K562 (cell line): ENCODE data around the gene TAF11L8. TPM values are rescaled to one million over a fixed set of nuclear protein-coding genes. Genes with fewer than 3 reads are reported as not detected.
A peak's percentile ranks its signal among the peaks of the same experiment; 100 is the strongest.

Experiments used
- ARNT ChIP-seq, 2 experiments: fragments of 450-650 bp; IDR thresholded peaks; 2 replicates each; pipeline ENCODE4 v1.6.1; 2016; ENCODE audit warnings: mild to moderate bottlenecking in 1 of 2
- CBFA2T3 ChIP-seq: fragments of 450-650 bp; IDR thresholded peaks from 2 replicates; pipeline ENCODE4 v1.6.1; 2017
- MYNN ChIP-seq, 2 experiments: sonication (generic); formaldehyde crosslinking in 1 of 2; IDR thresholded peaks; 2 replicates each; pipeline versions ENCODE4 v1.5.0 to v1.6.1; 2016 to 2020; ENCODE audit warnings: antibody characterized with exemption in 1 of 2, missing genetic modification reagents in 1 of 2
- PPARD ChIP-seq: fragments of 250-450 bp; sonication (Bioruptor Pico); IDR thresholded peaks from 2 replicates; pipeline ENCODE4 v1.8.0; 2022; ENCODE audit warnings: inconsistent platforms, mild to moderate bottlenecking, moderate library complexity
- RBFOX2 ChIP-seq: fragments of 200-400 bp; formaldehyde crosslinking; IDR thresholded peaks from 2 replicates; pipeline ENCODE4 v1.6.1; 2017; ENCODE audit warnings: low read depth, mild to moderate bottlenecking, low read length, moderate library complexity
- SIX5 ChIP-seq, 2 experiments: IDR thresholded peaks; 2 replicates each; pipeline ENCODE4 v1.6.1; 2011; ENCODE audit warnings: low read length in 2 of 2, borderline replicate concordance in 1 of 2, low read depth in 1 of 2, mild to moderate bottlenecking in 1 of 2, moderate library complexity in 1 of 2; ENCODE audit not compliant: insufficient read depth in 1 of 2
- TAF15 ChIP-seq: fragments of 200-400 bp; formaldehyde crosslinking; IDR thresholded peaks from 2 replicates; pipeline ENCODE4 v1.6.1; 2017; ENCODE audit warnings: mild to moderate bottlenecking, low read depth, low read length, moderate library complexity
- TAL1 ChIP-seq: fragments of 450-650 bp; IDR thresholded peaks from 2 replicates; pipeline ENCODE4 v1.6.1; 2016; ENCODE audit warnings: mild to moderate bottlenecking
- ZBTB8A ChIP-seq: fragments of 450-650 bp; IDR thresholded peaks from 2 replicates; pipeline ENCODE4 v1.6.1; 2018; ENCODE audit warnings: mild to moderate bottlenecking, moderate library complexity; ENCODE audit not compliant: partially characterized antibody
- ZNF311 ChIP-seq: fragments of 250-450 bp; sonication (Bioruptor Pico); IDR thresholded peaks from 2 replicates; pipeline ENCODE4 v1.4.0; 2020; ENCODE audit warnings: mild to moderate bottlenecking, moderate library complexity
- polyA plus RNA-seq, 8 experiments: library from polyadenylated mRNA; depleted of rRNA in 4 of 8; stranded (reverse) in 5 of 8; unstranded in 3 of 8; fragments of >200 nt; fragmentation: Nextera tagmentation in 2 of 8; fragmentation: Illumina TruSeq in 1 of 8; extraction: Ambion mirVana in 2 of 8; extraction: Trizol in 1 of 8; gene quantifications; 2 replicates each; pipeline versions ENCODE4 v1.2.1 to v1.2.3, GENCODE V29; 2011 to 2014; ENCODE audit warnings: inconsistent platforms in 1 of 8, missing spikeins in 1 of 8
- total RNA-seq, 7 experiments: library from RNA; depleted of rRNA in 6 of 7; stranded (reverse); fragments of >200 nt in 6 of 7; fragmentation: Illumina TruSeq in 2 of 7; extraction: Trizol in 2 of 7; gene quantifications; 2 replicates each; pipeline versions ENCODE4 v1.2.1 to v1.2.3, GENCODE V29; 2011 to 2021; ENCODE audit warnings: low replicate concordance in 1 of 7
- TF ChIP-seq, protein P1 (sequence below): IDR thresholded peaks from 2 replicates; pipeline ENCODE4 v1.6.1; 2011; ENCODE audit warnings: borderline replicate concordance, low read depth, mild to moderate bottlenecking, moderate library complexity, low read length; ENCODE audit not compliant: insufficient read depth, poor library complexity, severe bottlenecking
- TF ChIP-seq, protein P2 (sequence below): IDR thresholded peaks from 2 replicates; pipeline ENCODE4 v1.6.1; 2014; ENCODE audit warnings: antibody characterized with exemption
- TF ChIP-seq, protein P3 (sequence below), 3 experiments: IDR thresholded peaks in 2 of 3; conservative IDR thresholded peaks in 1 of 3; 2 replicates each; pipeline ENCODE4 v1.5.1; 2011 to 2012; ENCODE audit warnings: low read length in 3 of 3, mild to moderate bottlenecking in 3 of 3, control low read depth in 2 of 3, improper control_type of control experiment in 1 of 3, inconsistent platforms in 1 of 3, low read depth in 1 of 3, mixed read lengths in 1 of 3, moderate library complexity in 1 of 3; ENCODE audit not compliant: insufficient read depth in 2 of 3
- TF ChIP-seq, protein P4 (sequence below): sonication (generic); formaldehyde crosslinking; IDR thresholded peaks from 2 replicates; pipeline ENCODE4 v1.8.1; 2022; ENCODE audit warnings: missing genetic modification reagents

TAF11L8 gene
- total and polyA plus RNA-seq, 9 of the 15 experiments (the other 6 are each of a cell fraction or from before 2014, with no cell fraction given) = not detected

DNA sequence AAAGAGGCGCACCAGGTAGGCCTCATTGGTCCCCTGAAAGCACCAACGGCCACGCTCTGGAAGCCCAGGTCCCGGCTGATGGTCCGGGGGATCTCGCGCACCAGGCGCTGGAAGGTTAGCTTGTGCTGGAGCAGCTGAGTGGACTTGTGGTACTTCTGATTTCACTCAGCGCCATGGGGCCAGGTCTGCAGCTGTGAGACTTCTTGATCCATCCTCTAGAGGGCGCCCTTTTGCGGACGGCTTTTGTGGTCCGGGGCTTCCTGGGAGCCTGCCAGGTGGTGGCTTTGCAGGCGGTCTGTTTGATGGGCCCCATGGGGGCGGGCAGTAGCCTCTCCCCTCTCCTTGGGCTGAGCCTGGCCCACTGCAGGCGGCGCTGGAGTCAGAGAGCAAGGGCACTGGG, 29.9 kb upstream of the TAF11L8 start (continued):
- TF ChIP-seq MYNN (IDR thresholded peaks at IDR 0.05) (no peak), MYNN (CRISPR knock-in tag; IDR thresholded peaks at IDR 0.05) (no peak), RBFOX2 (no peak), ZNF311 (CRISPR knock-in tag) (no peak), TAF15 (no peak), PPARD (CRISPR knock-in tag) (no peak), ZBTB8A (no peak), CBFA2T3 (no peak), TAL1 (no peak), SIX5 (IDR thresholded peaks at IDR 0.05; ENCODE audit: borderline replicate concordance in 1 of 2, insufficient read depth in 1 of 2, low read depth in 1 of 2, low read length in 2 of 2) (no peak), ARNT (IDR thresholded peaks at IDR 0.05) (no peak)
- TF ChIP-seq, protein P1, sequence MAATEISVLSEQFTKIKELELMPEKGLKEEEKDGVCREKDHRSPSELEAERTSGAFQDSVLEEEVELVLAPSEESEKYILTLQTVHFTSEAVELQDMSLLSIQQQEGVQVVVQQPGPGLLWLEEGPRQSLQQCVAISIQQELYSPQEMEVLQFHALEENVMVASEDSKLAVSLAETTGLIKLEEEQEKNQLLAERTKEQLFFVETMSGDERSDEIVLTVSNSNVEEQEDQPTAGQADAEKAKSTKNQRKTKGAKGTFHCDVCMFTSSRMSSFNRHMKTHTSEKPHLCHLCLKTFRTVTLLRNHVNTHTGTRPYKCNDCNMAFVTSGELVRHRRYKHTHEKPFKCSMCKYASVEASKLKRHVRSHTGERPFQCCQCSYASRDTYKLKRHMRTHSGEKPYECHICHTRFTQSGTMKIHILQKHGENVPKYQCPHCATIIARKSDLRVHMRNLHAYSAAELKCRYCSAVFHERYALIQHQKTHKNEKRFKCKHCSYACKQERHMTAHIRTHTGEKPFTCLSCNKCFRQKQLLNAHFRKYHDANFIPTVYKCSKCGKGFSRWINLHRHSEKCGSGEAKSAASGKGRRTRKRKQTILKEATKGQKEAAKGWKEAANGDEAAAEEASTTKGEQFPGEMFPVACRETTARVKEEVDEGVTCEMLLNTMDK = peak; percentile 65
- TF ChIP-seq, protein P2, sequence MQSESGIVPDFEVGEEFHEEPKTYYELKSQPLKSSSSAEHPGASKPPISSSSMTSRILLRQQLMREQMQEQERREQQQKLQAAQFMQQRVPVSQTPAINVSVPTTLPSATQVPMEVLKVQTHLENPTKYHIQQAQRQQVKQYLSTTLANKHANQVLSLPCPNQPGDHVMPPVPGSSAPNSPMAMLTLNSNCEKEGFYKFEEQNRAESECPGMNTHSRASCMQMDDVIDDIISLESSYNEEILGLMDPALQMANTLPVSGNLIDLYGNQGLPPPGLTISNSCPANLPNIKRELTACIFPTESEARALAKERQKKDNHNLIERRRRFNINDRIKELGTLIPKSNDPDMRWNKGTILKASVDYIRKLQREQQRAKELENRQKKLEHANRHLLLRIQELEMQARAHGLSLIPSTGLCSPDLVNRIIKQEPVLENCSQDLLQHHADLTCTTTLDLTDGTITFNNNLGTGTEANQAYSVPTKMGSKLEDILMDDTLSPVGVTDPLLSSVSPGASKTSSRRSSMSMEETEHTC = no peak
- TF ChIP-seq, protein P3, sequence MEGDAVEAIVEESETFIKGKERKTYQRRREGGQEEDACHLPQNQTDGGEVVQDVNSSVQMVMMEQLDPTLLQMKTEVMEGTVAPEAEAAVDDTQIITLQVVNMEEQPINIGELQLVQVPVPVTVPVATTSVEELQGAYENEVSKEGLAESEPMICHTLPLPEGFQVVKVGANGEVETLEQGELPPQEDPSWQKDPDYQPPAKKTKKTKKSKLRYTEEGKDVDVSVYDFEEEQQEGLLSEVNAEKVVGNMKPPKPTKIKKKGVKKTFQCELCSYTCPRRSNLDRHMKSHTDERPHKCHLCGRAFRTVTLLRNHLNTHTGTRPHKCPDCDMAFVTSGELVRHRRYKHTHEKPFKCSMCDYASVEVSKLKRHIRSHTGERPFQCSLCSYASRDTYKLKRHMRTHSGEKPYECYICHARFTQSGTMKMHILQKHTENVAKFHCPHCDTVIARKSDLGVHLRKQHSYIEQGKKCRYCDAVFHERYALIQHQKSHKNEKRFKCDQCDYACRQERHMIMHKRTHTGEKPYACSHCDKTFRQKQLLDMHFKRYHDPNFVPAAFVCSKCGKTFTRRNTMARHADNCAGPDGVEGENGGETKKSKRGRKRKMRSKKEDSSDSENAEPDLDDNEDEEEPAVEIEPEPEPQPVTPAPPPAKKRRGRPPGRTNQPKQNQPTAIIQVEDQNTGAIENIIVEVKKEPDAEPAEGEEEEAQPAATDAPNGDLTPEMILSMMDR (IDR thresholded peaks at IDR 0.05 in 2 of 3, conservative IDR thresholded peaks at IDR 0.05 in 1 of 3; ENCODE audit: insufficient read depth in 2 of 3, low read depth in 1 of 3, low read length in 3 of 3) = peak; percentile 34 to 70 (median 49)
- TF ChIP-seq, protein P4, sequence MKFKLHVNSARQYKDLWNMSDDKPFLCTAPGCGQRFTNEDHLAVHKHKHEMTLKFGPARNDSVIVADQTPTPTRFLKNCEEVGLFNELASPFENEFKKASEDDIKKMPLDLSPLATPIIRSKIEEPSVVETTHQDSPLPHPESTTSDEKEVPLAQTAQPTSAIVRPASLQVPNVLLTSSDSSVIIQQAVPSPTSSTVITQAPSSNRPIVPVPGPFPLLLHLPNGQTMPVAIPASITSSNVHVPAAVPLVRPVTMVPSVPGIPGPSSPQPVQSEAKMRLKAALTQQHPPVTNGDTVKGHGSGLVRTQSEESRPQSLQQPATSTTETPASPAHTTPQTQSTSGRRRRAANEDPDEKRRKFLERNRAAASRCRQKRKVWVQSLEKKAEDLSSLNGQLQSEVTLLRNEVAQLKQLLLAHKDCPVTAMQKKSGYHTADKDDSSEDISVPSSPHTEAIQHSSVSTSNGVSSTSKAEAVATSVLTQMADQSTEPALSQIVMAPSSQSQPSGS (CRISPR knock-in tag) = no peak
